Ascending aorta (tissue), 2 donors: ENCODE measurements around the gene PCED1B. TPM values are rescaled to one million over a fixed set of nuclear protein-coding genes. Genes with fewer than 3 reads are reported as not detected.

Experiments
- DNase-seq, 2 donors: peaks; one replicate each; pipeline ENCODE4 v3.0.0-alpha.2; 2019; ENCODE audit warnings: low spot score in 2 of 2
- H3K27ac ChIP-seq, 2 donors: fragments of 200-600 bp; sonication (generic); one replicate each; pipeline ENCODE4 v1.5.1; 2016 to 2017; ENCODE audit warnings: mild to moderate bottlenecking in 1 of 2
- H3K27me3 ChIP-seq: fragments of 200-600 bp; sonication (generic); one replicate; pipeline ENCODE4 v1.5.1; 2017
- H3K36me3 ChIP-seq, 2 donors: fragments of 200-600 bp; sonication (generic); one replicate each; pipeline ENCODE4 v1.5.1; 2016
- H3K4me1 ChIP-seq, 2 donors: fragments of 200-600 bp; sonication (generic); one replicate each; pipeline ENCODE4 v1.5.1; 2016 to 2017; ENCODE audit warnings: mild to moderate bottlenecking in 1 of 2
- H3K4me3 ChIP-seq, 2 donors: fragments of 200-600 bp; sonication (generic); one replicate each; pipeline ENCODE4 v1.5.1; 2016 to 2017; ENCODE audit warnings: mild to moderate bottlenecking in 1 of 2
- H3K9me3 ChIP-seq, 2 donors: fragments of 200-600 bp; sonication (generic); one replicate each; pipeline ENCODE4 v1.5.1; 2016
- intact Hi-C: fragments of 100-400 bp; cut with DNase I; formaldehyde crosslinking; loops from one replicate; pipeline ENCODE4 v1.15.1; 2023
- total RNA-seq: library from RNA; depleted of rRNA; stranded (reverse); fragments of >200 nt; gene quantifications from one replicate; pipeline ENCODE4 v1.1.0, GENCODE V29; 2016
- TF ChIP-seq, protein P1 (sequence below), 3 experiments: fragments of 200-600 bp in 2 of 3; fragments of 450-650 bp in 1 of 3; sonication (generic) in 2 of 3; IDR thresholded peaks; one replicate each; pipeline ENCODE4 v1.5.1; 2016 to 2019; ENCODE audit warnings: antibody characterized with exemption in 3 of 3, mild to moderate bottlenecking in 1 of 3, moderate library complexity in 1 of 3

The PCED1B gene
- total RNA-seq, 1 donor from 2014 or later = 1.5 TPM

- Histone ChIP-seq H3K4me3 (no peak overlapping the region), H3K36me3 (peaks cover 3 to 10% of the 10 kb centered on the region in 2 donors), H3K4me1 (no peaks in the 10 kb centered on the region), H3K27ac (no peak overlapping the region), H3K9me3 (no peaks in the 10 kb centered on the region), H3K27me3 (no peaks in the 10 kb centered on the region)
- intact Hi-C loops = no loop called here
- DNase-seq = no peak
- TF ChIP-seq, protein P1, sequence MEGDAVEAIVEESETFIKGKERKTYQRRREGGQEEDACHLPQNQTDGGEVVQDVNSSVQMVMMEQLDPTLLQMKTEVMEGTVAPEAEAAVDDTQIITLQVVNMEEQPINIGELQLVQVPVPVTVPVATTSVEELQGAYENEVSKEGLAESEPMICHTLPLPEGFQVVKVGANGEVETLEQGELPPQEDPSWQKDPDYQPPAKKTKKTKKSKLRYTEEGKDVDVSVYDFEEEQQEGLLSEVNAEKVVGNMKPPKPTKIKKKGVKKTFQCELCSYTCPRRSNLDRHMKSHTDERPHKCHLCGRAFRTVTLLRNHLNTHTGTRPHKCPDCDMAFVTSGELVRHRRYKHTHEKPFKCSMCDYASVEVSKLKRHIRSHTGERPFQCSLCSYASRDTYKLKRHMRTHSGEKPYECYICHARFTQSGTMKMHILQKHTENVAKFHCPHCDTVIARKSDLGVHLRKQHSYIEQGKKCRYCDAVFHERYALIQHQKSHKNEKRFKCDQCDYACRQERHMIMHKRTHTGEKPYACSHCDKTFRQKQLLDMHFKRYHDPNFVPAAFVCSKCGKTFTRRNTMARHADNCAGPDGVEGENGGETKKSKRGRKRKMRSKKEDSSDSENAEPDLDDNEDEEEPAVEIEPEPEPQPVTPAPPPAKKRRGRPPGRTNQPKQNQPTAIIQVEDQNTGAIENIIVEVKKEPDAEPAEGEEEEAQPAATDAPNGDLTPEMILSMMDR (IDR thresholded peaks at IDR 0.05) = no peak
These were observed 156.8 kb downstream of the PCED1B start for GRCh38 chr12:47236109-47236714.

DNA sequence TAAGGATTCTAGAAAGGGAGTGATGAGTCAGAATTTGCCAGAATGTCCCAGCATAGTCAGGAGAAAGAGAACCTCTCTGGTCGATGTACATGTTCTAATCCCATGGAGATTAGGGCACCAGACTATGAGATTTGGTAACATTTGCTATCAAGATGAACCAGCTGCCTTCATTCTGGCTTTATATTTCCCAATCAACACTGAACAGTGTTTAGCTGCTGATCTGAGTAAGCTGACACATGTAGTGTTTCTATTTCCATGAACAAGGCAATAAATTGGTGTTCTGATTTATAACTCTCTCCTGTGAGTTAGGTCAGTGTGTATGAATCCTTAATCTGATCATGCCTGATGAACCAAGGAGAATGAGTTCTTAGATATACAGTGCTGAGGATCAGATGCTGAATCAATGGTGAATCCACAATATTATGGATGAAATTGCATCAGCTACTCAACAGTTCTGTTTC, 158.4 kb downstream of the PCED1B start:
- H3K27me3 ChIP-seq = no peaks in the 10 kb centered on the region
- peak overlapping the region; percentile 3 to 44 for H3K27ac ChIP-seq
- no peaks in the 10 kb centered on the region for H3K4me1 ChIP-seq
- no peak for DNase-seq
- no peak overlapping the region for H3K4me3 ChIP-seq
- intact Hi-C loops = no loop called here
- peaks cover 3 to 10% of the 10 kb centered on the region in 2 donors for H3K36me3 ChIP-seq
- TF ChIP-seq, protein P1 (IDR thresholded peaks at IDR 0.05) = no peak
- no peaks in the 10 kb centered on the region for H3K9me3 ChIP-seq

DNA sequence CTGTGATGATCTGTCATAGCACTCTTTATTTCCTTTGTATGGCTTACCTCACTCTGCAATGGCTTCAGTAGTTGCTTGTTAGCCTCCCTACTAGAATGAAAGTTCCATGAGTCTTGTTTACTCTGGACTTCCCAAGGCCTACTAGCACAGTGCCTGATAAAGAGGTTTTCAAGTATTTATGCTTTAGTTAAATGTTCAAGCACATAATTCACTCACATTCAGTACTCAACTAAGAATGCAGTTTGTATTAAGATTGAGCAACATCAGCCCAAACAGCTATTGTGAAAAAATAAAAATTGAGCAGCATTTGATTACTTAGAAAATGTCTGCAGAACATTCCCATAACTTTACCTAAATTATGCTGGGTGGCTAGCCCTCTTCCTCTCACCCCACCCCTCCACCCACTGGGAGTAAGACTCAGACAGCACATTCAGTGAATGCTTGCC, 159.3 kb downstream of the PCED1B start:
- intact Hi-C loops = no loop called here
- no peak for DNase-seq
- TF ChIP-seq, protein P1 (IDR thresholded peaks at IDR 0.05) = no peak
- H3K4me1 ChIP-seq = no peaks in the 10 kb centered on the region
- no peak overlapping the region for H3K4me3 ChIP-seq
- H3K9me3 ChIP-seq = no peaks in the 10 kb centered on the region
- H3K27ac ChIP-seq = peak overlapping the region; percentile 3 to 44
- H3K27me3 ChIP-seq = no peaks in the 10 kb centered on the region
- H3K36me3 ChIP-seq = peaks cover 0 to 10% of the 10 kb centered on the region in 2 donors

- TF ChIP-seq, protein P1 (IDR thresholded peaks at IDR 0.05) = no peak
- Histone ChIP-seq H3K36me3 (no peaks in the 10 kb centered on the region), H3K9me3 (no peaks in the 10 kb centered on the region), H3K27ac (no peak overlapping the region), H3K27me3 (no peaks in the 10 kb centered on the region), H3K4me1 (no peaks in the 10 kb centered on the region), H3K4me3 (no peak overlapping the region)
- no peak for DNase-seq
- intact Hi-C loops = no loop called here
These were observed 163.0 kb downstream of the PCED1B start for GRCh38 chr12:47242426-47242825.

DNA sequence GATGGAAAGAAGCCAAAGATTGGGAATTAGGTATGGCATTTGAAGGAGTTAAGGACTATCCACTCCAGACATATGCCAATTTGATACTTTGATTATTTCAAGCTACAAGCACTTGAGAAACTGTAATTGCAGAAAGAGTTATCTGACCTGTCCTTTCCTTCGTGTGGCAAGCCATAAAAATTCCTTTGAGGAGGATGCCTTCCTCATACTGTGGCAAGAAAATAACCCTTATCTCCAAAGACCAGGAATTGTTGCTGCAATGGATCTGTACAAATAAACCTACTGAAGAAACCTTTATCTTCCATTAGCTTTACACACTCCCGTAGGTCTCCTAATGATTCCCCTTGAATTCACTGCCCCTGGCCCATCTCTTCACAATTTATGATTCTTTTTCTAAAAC, 165.4 kb downstream of the PCED1B start:
- Histone ChIP-seq H3K36me3 (no peaks in the 10 kb centered on the region), H3K9me3 (no peaks in the 10 kb centered on the region), H3K27me3 (no peaks in the 10 kb centered on the region), H3K4me1 (no peaks in the 10 kb centered on the region), H3K27ac (no peak overlapping the region), H3K4me3 (no peak overlapping the region)
- intact Hi-C loops = no loop called here
- DNase-seq = no peak
- TF ChIP-seq, protein P1 (IDR thresholded peaks at IDR 0.05) = no peak
